Prostate gland (tissue), 2 donors: ENCODE measurements around the gene TSEN15.

ENCODE experiments used
- CTCF ChIP-seq, 4 experiments: fragments of 200-600 bp in 2 of 4; fragments of 450-650 bp in 2 of 4; sonication (generic) in 2 of 4; IDR thresholded peaks; 1 replicate in 3 of 4; 2 replicates in 1 of 4; pipeline ENCODE4 v1.5.1; 2016 to 2019; ENCODE audit warnings: antibody characterized with exemption in 4 of 4, mild to moderate bottlenecking in 2 of 4, moderate library complexity in 2 of 4
- POLR2AphosphoS5 ChIP-seq: sonication (generic); formaldehyde crosslinking; IDR thresholded peaks from one replicate; pipeline ENCODE4 v1.6.1; 2017; ENCODE audit warnings: antibody characterized with exemption

DNA sequence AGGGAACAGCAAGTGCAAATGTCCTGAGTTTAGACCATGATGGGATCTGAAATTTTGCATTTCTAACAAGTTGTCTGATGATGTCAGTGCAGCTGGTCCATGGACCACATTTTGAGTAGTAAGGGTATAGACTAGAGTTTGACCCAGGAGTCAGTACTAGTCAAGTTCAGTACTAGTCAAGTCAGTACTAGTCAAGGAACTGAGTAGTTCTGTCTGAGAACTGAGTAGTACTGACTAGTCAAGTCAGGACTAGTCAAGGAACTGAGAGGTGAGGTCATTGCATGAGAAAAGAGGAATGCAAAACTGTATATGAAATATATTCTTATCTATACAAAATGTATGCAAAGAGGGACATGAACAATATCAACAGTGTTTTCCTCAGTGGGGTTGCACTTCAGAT is 34.1 kb downstream of the TSEN15 start:
- no peak for TF ChIP-seq CTCF (IDR thresholded peaks at IDR 0.05)
- TF ChIP-seq POLR2AphosphoS5: no peak
